Suprapubic skin (tissue), 3 donors: Measurements from ENCODE around the gene TMUB2.

Experiments used
- POLR2AphosphoS5 ChIP-seq, 3 donors: sonication (generic); formaldehyde crosslinking; IDR thresholded peaks; one replicate each; pipeline ENCODE4 v1.6.1; 2017; ENCODE audit warnings: antibody characterized with exemption in 3 of 3
- TF ChIP-seq, protein P1 (sequence below), 2 donors: fragments of 200-600 bp in 1 of 2; fragments of 450-650 bp in 1 of 2; sonication (generic) in 1 of 2; IDR thresholded peaks; one replicate each; pipeline ENCODE4 v1.5.1; 2016 to 2019; ENCODE audit warnings: antibody characterized with exemption in 2 of 2, mild to moderate bottlenecking in 1 of 2, moderate library complexity in 1 of 2

- TF ChIP-seq POLR2AphosphoS5 (IDR thresholded peaks at IDR 0.05), result no peak
- TF ChIP-seq, protein P1, sequence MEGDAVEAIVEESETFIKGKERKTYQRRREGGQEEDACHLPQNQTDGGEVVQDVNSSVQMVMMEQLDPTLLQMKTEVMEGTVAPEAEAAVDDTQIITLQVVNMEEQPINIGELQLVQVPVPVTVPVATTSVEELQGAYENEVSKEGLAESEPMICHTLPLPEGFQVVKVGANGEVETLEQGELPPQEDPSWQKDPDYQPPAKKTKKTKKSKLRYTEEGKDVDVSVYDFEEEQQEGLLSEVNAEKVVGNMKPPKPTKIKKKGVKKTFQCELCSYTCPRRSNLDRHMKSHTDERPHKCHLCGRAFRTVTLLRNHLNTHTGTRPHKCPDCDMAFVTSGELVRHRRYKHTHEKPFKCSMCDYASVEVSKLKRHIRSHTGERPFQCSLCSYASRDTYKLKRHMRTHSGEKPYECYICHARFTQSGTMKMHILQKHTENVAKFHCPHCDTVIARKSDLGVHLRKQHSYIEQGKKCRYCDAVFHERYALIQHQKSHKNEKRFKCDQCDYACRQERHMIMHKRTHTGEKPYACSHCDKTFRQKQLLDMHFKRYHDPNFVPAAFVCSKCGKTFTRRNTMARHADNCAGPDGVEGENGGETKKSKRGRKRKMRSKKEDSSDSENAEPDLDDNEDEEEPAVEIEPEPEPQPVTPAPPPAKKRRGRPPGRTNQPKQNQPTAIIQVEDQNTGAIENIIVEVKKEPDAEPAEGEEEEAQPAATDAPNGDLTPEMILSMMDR (IDR thresholded peaks at IDR 0.05), result no peak
These were observed 543 bp downstream of the TMUB2 start for GRCh38 chr17:44187131-44187899.
